Measurements from ENCODE around the gene TAL2.

GRCh38 chr9:105663914-105664313 is 1.7 kb downstream of the TAL2 start:
- TF ChIP-seq CTCF (conservative IDR thresholded peaks at IDR 0.05; ENCODE audit: low read length) = no peak
- TF ChIP-seq EZH2phosphoT487 (IDR thresholded peaks at IDR 0.05; ENCODE audit: borderline replicate concordance, low read depth, low read length) = no peak

Data from OCI-LY7 (cell line).